Activated CD4-positive, alpha-beta memory T cell treated with anti-CD3 and anti-CD28 coated beads for 36 hours (primary cell): Measurements from ENCODE around the gene RPL9. TPM values are rescaled to one million over a fixed set of nuclear protein-coding genes. Genes with fewer than 3 reads are reported as not detected.
"Not testable (repeated sequence)": the region's sequence is repeated elsewhere in the genome, so short reads cannot be mapped to it uniquely, and the experiment has no call there.

Source experiments
- CTCF ChIA-PET: fragments of 350-600 bp; sonication (Branson Sonifier 250); formaldehyde crosslinking; loops from one replicate; lab custom pipeline; 2021; ENCODE audit warnings: antibody characterized with exemption, inconsistent platforms; lab: Charles Lee
- POLR2A ChIA-PET: fragments of 350-600 bp; sonication (Branson Sonifier 250); formaldehyde crosslinking; loops from one replicate; lab custom pipeline; 2021; ENCODE audit warnings: antibody characterized with exemption; lab: Charles Lee
- DNase-seq: peaks from one replicate; pipeline ENCODE4 v3.0.0-alpha.2; 2020
- H3K27ac Mint-ChIP-seq: one replicate; pipeline ENCODE4 v1.8.0; 2021; ENCODE audit warnings: mixed read lengths
- H3K27me3 Mint-ChIP-seq: one replicate; pipeline ENCODE4 v1.8.0; 2021; ENCODE audit warnings: mixed read lengths
- H3K36me3 Mint-ChIP-seq: one replicate; pipeline ENCODE4 v1.8.0; 2021; ENCODE audit warnings: mixed read lengths
- H3K4me1 Mint-ChIP-seq: one replicate; pipeline ENCODE4 v1.8.0; 2021; ENCODE audit warnings: low read depth, mixed read lengths
- H3K4me3 Mint-ChIP-seq: one replicate; pipeline ENCODE4 v1.8.0; 2021; ENCODE audit warnings: mild to moderate bottlenecking, mixed read lengths
- H3K9me3 Mint-ChIP-seq: one replicate; pipeline ENCODE4 v1.8.0; 2021; ENCODE audit warnings: mixed read lengths
- intact Hi-C: fragments of 100-400 bp; cut with micrococcal nuclease; formaldehyde crosslinking; loops from one replicate; pipeline ENCODE4 v1.15.1; 2023
- total RNA-seq, 2 experiments: library from RNA; stranded (reverse); gene quantifications; one replicate each; pipeline ENCODE4 v1.2.3, GENCODE V29; 2021

Gene RPL9
- total RNA-seq, 2 experiments from 2014 or later = 2,178 to 2,222 TPM

GRCh38 chr4:39484582-39485272, 26.0 kb upstream of the RPL9 start:
- ChIA-PET CTCF (no interaction called here), POLR2A (no interaction called here)
- H3K36me3 Mint-ChIP-seq = no peaks in the 10 kb centered on the region
- intact Hi-C loops = no loop called here
- no peaks in the 10 kb centered on the region for H3K4me1 Mint-ChIP-seq
- H3K4me3 Mint-ChIP-seq = no peak overlapping the region
- no peak for DNase-seq
- H3K27me3 Mint-ChIP-seq = no peaks in the 10 kb centered on the region
- H3K9me3 Mint-ChIP-seq = no peaks in the 10 kb centered on the region
- no peak overlapping the region for H3K27ac Mint-ChIP-seq

GRCh38 chr4:39480902-39481695, 22.4 kb upstream of the RPL9 start:
- Mint-ChIP-seq H3K36me3 (peaks cover 7% of the 10 kb centered on the region), H3K4me3 (no peak overlapping the region), H3K27me3 (no peaks in the 10 kb centered on the region), H3K27ac (no peak overlapping the region), H3K9me3 (no peaks in the 10 kb centered on the region), H3K4me1 (no peaks in the 10 kb centered on the region)
- ChIA-PET POLR2A (no interaction called here), CTCF (interaction anchor here (1.2 to 1.9 kb wide), 2 partner anchors 12 to 299 kb away, joined by 3 to 5 read pairs; no protein-coding TSS in a partner anchor)
- intact Hi-C loops = no loop called here
- no peak for DNase-seq

DNA sequence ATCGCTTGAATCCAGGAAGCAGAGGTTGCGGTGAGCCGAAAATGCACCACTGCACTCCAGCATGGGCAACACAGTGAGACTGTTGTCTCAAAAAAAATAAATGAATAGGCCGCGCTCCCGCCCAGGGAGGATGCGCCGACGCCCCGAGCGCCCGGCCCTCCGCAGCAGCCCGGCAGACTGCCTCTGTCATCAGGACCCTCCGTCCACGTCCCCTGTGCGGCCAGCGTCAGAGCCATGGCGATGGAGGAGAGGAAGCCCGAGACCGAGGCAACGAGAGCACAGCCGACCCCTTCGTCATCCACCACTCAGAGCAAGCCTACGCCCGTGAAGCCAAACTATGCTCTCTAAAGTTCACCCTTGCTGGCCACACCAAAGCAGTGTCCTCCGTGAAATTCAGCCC, 21.5 kb upstream of the RPL9 start:
- Mint-ChIP-seq H3K27me3 (no peaks in the 10 kb centered on the region), H3K36me3 (peaks cover 10% of the 10 kb centered on the region), H3K4me1 (no peaks in the 10 kb centered on the region), H3K4me3 (no peak overlapping the region), H3K27ac (no peak overlapping the region), H3K9me3 (no peaks in the 10 kb centered on the region)
- DNase-seq = no peak
- intact Hi-C loops = no loop called here
- ChIA-PET CTCF (interaction anchor here (1.9 to 3.0 kb wide), 2 partner anchors 11 kb away, joined by 5 to 10 read pairs; no protein-coding TSS in a partner anchor), POLR2A (no interaction called here)

DNA sequence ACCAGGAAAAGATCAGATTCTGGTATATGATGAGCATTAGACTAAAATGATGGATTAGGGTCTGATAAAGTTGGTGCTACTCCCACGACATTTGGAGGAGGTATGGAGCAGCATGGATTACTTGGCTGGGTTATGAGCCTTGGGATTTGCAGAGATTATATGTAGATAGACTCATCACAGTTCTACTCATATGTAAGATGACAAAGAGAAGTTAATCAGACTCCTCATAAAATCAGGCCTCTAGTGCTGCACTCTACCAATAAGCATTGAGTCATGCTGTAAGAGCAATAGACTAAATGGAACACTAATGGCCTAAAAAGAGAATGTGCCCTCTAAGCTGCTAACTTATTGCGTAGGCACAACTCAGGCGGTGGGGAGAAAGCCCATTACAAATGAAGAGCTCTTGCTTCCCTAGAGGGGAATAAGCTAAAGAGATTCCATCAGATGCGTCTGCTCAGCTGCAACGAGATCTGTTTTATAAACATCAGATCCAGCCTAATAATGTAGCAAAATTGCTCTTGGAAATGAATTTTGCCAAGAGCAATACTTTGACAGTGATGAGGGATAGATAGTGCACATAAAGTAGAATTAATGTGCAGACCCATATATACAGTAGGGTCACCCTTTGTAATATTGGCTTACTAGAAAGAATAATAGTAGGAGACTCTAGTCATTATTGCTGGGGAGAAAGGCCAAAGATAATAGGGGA, 17.6 kb upstream of the RPL9 start:
- ChIA-PET CTCF (no interaction called here), POLR2A (no interaction called here)
- Mint-ChIP-seq H3K9me3 (no peaks in the 10 kb centered on the region), H3K27me3 (no peaks in the 10 kb centered on the region), H3K27ac (no peak overlapping the region), H3K4me1 (no peaks in the 10 kb centered on the region), H3K4me3 (no peak overlapping the region), H3K36me3 (peaks cover 20% of the 10 kb centered on the region)
- no peak for DNase-seq
- intact Hi-C loops = no loop called here

DNA sequence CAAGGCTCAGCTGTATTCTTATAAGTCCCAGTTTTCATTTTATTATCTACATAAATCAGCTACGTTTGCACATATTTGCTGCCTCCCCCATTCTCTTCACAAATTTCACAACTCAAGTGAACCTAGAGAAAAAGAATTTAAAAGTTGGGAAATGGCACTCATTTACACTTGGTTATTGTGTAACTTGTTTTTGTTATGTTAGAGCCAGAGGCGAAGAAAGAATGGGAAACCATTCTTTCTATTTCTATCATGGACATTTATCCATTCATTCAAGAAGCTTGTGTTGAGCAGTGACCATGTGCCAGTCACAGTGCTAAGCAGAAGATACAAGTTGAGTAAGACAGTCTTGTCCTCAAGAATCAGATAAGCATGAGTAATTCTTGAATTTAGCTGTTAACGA, 13.7 kb upstream of the RPL9 start:
- H3K36me3 Mint-ChIP-seq = peaks cover 32% of the 10 kb centered on the region
- POLR2A ChIA-PET = no interaction called here
- no peak overlapping the region for H3K4me3 Mint-ChIP-seq
- CTCF ChIA-PET = no interaction called here
- no peaks in the 10 kb centered on the region for H3K9me3 Mint-ChIP-seq
- H3K4me1 Mint-ChIP-seq = peaks cover 9% of the 10 kb centered on the region
- intact Hi-C loops = no loop called here
- no peak overlapping the region for H3K27ac Mint-ChIP-seq
- H3K27me3 Mint-ChIP-seq = no peaks in the 10 kb centered on the region
- no peak for DNase-seq

GRCh38 chr4:39470402-39470801, 11.7 kb upstream of the RPL9 start:
- H3K27me3 Mint-ChIP-seq = no peaks in the 10 kb centered on the region
- H3K36me3 Mint-ChIP-seq = peaks cover 27% of the 10 kb centered on the region
- DNase-seq = no peak
- ChIA-PET POLR2A (no interaction called here), CTCF (interaction anchor here (0.7 to 2.8 kb wide), 3 partner anchors 10 to 104 kb away, joined by 3 to 28 read pairs (median 3); partner anchors contain the start of gene RFC1)
- H3K4me3 Mint-ChIP-seq = no peak overlapping the region
- peaks cover 9% of the 10 kb centered on the region for H3K4me1 Mint-ChIP-seq
- intact Hi-C loops = no loop called here
- H3K27ac Mint-ChIP-seq = no peak overlapping the region
- no peaks in the 10 kb centered on the region for H3K9me3 Mint-ChIP-seq

DNA sequence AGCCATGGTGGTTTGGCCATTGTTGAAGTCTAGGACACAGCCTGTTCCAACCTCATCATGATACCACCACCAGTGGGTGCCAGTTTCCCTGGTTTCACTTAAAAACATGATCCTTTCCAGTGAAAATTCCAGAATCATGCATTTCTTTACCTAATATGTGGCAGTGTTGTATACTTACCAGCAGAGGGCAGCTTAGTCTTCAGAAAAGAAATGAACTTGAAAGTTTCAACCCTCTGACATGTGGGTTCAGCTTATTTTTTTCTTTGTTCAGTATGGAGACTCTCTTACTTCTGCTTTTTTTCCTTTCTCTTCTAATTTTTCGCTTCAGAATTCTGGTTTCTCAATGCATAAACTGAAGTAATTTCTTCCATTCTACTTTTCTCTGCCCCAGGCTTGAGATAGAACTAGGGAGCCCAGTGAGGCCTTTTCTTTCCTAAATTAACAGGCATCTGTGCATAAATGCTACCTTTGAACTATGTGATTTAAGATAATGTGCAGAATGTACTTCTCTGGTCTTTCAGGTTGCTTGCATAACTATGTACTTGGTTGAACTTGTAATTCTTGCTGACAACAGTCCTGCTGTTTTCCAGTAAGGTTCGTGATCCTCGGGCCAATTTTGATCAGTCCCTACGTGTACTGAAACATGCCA, 10.8 kb upstream of the RPL9 start:
- Mint-ChIP-seq H3K36me3 (peaks cover 30% of the 10 kb centered on the region), H3K4me3 (no peak overlapping the region), H3K4me1 (peaks cover 9% of the 10 kb centered on the region), H3K27ac (no peak overlapping the region), H3K9me3 (no peaks in the 10 kb centered on the region), H3K27me3 (no peaks in the 10 kb centered on the region)
- intact Hi-C loops = loop anchor here (1.0 to 10.0 kb wide), 4 partner anchors 10 to 835 kb away; partner anchors contain the start of gene LIAS
- CTCF ChIA-PET = interaction anchor here (0.5 to 2.8 kb wide), 38 partner anchors 9 to 1375 kb away, joined by 3 to 28 read pairs (median 4); partner anchors contain the start of genes LIAS, PDS5A, RFC1 and RPL9
- peak; percentile 12 for DNase-seq
- POLR2A ChIA-PET = interaction anchor here (0.8 to 1.2 kb wide), 2 partner anchors 12 to 19 kb away, joined by 3 read pairs; no protein-coding TSS in a partner anchor

DNA sequence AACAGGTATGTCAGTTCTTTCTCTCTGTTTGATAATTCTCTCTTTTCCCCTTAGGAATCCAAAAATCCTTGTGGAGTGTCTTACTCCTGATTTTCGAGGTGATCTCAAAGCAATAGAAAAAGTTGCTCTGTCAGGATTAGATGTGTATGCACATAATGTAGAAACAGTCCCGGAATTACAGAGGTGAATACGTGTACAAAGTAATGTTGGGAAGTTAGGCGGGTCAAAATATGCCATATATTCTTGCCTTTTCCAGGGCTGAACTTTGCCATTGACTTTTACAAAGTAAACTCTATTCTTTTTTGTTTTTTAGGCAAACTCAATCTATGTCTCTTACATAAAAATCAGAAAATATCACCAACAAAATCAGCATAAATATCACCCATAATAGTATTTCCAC, 8.7 kb upstream of the RPL9 start:
- H3K27me3 Mint-ChIP-seq = no peaks in the 10 kb centered on the region
- no peaks in the 10 kb centered on the region for H3K9me3 Mint-ChIP-seq
- no peak overlapping the region for H3K27ac Mint-ChIP-seq
- POLR2A ChIA-PET = no interaction called here
- peaks cover 33% of the 10 kb centered on the region for H3K36me3 Mint-ChIP-seq
- intact Hi-C loops = loop anchor here (10.0 kb wide), 1 partner anchor 837 kb away; no protein-coding TSS in a partner anchor
- DNase-seq = no peak
- H3K4me3 Mint-ChIP-seq = no peak overlapping the region
- peaks cover 9% of the 10 kb centered on the region for H3K4me1 Mint-ChIP-seq
- CTCF ChIA-PET = no interaction called here

- CTCF ChIA-PET = interaction anchor here (0.5 kb wide), 1 partner anchor 282 kb away, joined by 3 read pairs; no protein-coding TSS in a partner anchor
- no peaks in the 10 kb centered on the region for H3K27me3 Mint-ChIP-seq
- no peak overlapping the region for H3K27ac Mint-ChIP-seq
- peaks cover 29% of the 10 kb centered on the region for H3K36me3 Mint-ChIP-seq
- no peak overlapping the region for H3K4me3 Mint-ChIP-seq
- H3K9me3 Mint-ChIP-seq = no peaks in the 10 kb centered on the region
- POLR2A ChIA-PET = interaction anchor here (1.0 kb wide), 1 partner anchor 172 kb away, joined by 3 read pairs; the partner anchor contains the start of gene SMIM14
- no peak for DNase-seq
- peaks cover 9% of the 10 kb centered on the region for H3K4me1 Mint-ChIP-seq
- intact Hi-C loops = loop anchor here (10.0 kb wide), 1 partner anchor 838 kb away; no protein-coding TSS in a partner anchor
These were observed 8.0 kb upstream of the RPL9 start for GRCh38 chr4:39466747-39467146.

DNA sequence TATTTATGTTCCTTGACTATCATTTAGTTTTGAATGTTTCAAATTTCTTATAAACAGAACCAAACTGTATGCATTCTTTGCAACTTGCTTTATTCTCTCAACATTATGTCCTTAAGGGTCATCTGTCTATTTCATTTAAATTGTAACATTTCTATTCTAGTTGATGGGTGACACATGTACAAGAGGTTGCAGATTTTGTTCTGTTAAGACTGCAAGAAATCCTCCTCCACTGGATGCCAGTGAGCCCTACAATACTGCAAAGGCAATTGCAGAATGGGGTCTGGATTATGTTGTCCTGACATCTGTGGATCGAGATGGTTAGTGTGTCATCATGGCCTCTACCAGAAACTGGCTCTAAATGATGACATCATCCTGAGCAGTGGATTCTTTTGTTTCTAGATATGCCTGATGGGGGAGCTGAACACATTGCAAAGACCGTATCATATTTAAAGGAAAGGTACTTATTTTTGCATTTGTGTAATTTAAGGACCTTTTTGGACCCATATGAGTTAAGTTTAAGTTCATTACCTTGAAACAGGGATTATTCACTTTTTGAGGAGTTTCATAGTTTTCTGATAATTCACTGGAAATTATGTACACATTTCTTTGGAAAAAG, 6.3 kb upstream of the RPL9 start:
- Mint-ChIP-seq H3K36me3 (peaks cover 31% of the 10 kb centered on the region), H3K4me1 (peaks cover 20% of the 10 kb centered on the region), H3K9me3 (no peaks in the 10 kb centered on the region), H3K27me3 (no peaks in the 10 kb centered on the region), H3K27ac (no peak overlapping the region), H3K4me3 (no peak overlapping the region)
- no peak for DNase-seq
- intact Hi-C loops = loop anchor here (10.0 kb wide), 1 partner anchor 840 kb away; no protein-coding TSS in a partner anchor
- POLR2A ChIA-PET = no interaction called here
- CTCF ChIA-PET = no interaction called here

DNA sequence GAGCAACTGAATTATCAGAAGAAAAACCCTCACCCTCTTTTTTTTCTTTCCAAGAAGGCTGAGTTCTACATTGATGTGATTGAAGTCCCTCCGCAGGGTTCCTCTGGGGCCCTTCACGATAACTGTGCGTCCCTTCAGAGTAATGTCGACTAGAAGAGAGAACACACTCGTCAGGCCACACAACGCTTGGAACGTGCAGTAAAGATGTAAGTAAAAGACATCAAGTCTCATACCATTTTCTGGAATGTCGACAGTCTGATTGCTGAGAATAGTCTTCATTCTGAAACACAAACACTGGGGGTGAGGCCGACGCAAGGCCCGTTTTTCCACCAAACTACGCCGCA, 589 bp downstream of the RPL9 start:
- intact Hi-C loops = loop anchor here (2.0 to 5.0 kb wide), 6 partner anchors 105 to 744 kb away; partner anchors contain the start of genes PDS5A, SMIM14 and UBE2K
- DNase-seq, H3K9me3 Mint-ChIP-seq, H3K27me3 Mint-ChIP-seq: not testable (repeated sequence)
- Mint-ChIP-seq H3K4me3 (peak overlapping the region; percentile 93), H3K4me1 (peaks cover 48% of the 10 kb centered on the region), H3K27ac (peak overlapping the region; percentile 97), H3K36me3 (peaks cover 63% of the 10 kb centered on the region)
- CTCF ChIA-PET = interaction anchor here (1.1 to 4.2 kb wide), 2 partner anchors 11 to 105 kb away, joined by 3 to 27 read pairs; no protein-coding TSS in a partner anchor
- POLR2A ChIA-PET = interaction anchor here (0.5 to 4.4 kb wide), 9 partner anchors 10 to 240 kb away, joined by 3 to 17 read pairs (median 7); partner anchors contain the start of genes RFC1, SMIM14, UBE2K and UGDH
